ENCODE measurements around the gene DRAXIN.

The DRAXIN gene, protein sequence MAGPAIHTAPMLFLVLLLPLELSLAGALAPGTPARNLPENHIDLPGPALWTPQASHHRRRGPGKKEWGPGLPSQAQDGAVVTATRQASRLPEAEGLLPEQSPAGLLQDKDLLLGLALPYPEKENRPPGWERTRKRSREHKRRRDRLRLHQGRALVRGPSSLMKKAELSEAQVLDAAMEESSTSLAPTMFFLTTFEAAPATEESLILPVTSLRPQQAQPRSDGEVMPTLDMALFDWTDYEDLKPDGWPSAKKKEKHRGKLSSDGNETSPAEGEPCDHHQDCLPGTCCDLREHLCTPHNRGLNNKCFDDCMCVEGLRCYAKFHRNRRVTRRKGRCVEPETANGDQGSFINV

DNA sequence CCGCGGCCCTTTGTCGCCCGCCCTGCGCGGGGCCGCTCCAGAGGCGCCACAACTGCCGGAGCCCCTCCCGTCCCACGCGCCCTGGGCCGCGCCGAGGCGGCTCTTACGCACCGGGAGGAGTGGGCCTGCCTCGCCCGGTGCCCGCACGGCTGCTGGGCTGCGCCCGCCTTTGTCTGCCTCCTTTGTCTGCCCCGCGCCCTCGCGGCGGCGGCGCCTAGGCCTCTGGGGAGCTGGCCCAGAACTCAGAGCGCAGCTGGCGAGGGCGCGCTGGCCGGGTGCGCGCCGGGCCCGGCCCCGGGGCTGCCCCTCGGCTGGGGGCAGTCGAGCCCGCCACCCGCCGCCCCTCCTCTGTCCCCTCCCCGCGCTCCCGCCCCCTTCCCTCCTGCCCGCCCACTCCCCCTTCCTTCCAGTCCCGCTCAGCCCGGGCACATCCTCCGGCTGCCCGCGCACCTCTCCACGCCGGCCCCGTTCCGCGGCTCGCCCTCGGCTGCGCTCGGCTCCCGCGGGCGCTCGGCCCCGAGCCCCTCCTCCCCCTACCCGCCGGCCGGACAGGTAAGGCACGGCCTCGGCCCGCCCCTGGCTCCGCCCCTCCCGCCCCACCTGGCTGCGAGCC lies at the start of gene DRAXIN:
Gene DRAXIN, plus strand, starts transcription at position 409 of the 613 bp plus-strand sequence. CDS start 14,549 bp downstream, outside the sequence.
- no peak for DNase-seq

DNA sequence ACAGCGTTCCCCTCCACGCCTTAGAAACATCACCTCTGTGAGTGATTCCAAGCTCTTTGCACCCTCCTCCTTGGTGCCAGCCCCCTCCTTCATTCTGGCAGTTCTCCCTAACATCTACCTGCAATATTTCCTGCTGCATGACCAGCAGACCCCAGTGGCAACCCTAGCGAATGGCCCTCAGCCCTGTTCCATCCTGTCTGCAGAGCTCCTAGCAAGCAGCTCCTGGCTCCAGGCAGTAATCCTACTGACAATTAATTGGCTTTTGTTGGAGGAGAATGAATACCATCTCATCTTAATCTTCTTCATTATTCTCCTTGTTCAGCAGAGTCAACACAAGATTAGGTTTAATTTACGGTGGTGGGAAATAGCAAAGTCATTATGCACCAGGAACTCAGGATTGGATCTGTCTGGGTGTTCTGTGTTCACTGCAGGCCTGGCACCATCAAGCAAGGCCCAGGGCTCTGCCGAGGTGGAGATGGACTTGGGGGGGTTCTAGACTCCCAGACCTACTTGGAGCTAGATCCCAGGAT lies 49.7 kb upstream of the DRAXIN start:
- no peak for DNase-seq

DNA sequence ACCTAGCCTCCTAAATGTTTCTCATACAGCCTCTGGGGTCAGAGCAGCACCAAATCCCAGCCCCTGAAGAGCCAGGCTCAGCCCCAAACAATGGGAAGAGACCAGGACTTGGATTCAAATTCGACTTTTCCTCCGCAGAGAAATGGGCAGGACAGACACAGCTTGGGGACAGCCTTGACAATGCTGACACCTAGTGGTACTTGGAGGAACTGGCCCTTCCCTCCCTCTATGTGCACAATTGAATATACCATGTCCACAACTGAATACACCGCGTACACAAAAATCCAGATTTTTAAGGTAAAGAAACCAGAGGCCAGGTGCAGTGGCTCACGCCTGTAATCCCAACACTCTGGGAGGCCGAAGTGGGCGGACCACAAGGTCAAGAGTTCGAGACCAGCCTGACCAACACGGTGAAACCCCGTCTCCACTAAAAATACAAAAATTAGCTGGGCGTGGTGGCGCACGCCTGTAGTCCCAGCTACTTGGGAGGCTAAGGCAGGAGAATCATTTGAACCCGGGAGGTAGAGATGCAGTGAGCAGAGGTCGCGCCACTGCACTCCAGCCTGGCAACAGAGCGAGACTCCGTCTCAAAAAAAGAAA lies 49.0 kb upstream of the DRAXIN start:
- DNase-seq = peak; percentile 32 to 55

DNA sequence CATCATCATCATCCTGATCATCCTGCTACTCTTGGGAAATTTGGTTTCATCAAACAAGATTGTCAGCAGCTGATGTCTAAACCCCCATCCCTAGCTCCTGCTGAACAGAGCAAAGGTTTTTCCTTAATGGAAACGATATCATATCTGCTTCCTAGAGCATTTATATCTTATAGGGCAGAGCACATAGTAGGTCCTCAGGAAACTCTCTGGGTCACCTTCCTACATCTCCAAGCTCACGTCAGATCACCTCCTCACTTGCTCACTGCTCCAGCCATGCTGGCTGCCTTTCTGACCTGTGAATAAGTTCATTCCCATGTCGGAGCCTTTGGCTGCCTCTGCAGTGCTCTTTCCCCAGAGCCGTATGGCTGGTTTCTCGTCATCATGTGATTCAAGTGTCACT lies 47.7 kb upstream of the DRAXIN start:
- no peak for DNase-seq

DNA sequence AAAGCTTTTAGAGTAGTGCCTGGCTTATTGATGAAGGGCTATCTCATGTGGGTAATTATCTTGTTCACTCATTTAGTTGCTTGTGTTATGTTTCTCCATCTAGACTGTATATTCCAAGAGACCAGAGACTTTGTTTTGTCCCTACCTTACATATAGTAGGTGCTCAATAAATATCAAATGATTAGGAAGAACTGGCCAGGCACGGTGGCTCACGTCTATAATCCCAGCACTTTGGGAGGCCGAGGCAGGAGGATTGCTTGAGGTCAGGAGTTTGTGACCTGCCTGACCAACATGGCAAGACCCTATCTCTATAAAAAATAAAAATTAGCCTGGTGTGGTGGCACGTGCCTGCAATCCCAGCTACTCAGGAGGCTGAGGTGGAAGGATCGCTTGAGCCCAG lies 46.2 kb upstream of the DRAXIN start:
- DNase-seq = no peak

DNA sequence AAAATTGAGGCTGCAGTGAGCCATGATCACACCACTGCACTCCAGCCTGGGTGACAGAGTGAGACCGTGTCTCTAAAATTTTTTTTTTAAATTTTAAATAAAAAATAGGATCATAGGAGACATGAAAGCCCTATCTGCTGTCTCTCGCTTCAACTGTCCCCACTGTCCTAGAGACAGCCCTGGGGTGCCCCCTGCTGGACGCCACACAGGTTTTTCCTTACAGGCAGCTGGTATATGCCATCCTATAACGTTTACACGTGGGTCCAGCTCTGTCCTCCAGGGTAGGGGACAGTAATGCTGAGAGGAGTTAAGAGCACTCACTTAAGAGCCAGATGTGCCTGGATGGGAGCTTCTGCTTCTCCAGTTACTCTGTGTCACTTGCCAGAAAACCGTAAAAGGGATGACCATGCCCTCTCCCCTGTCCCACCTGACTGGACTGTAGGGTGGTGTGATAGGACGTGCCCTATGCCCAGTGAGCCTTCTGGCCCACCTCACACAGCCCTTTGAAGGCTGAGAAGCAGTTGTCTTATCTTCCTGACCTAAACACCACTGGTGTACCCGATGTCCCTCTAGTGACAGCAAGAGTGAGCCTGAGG lies 45.7 kb upstream of the DRAXIN start:
- DNase-seq = peak; percentile 74 to 78

DNA sequence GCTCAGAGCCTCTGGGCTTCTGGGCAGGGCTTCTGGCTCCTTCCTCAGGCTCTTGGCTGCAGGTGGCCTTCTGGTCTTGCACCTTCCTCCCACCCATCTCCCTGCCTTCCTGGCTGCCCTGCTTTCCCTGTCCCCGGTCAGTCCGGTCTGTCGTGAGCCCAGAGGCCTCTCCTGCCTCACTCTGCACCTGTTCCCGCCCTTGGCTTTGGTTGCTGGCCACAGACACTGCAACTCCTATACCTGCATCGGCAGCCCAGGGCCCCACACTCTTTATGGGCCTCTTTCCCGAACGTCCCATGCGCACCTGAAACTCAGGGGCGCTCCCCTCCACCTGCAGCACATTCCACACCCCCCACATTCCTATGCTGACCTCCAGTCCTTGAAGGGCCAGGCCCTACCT lies 45.2 kb upstream of the DRAXIN start:
- no peak for DNase-seq

DNA sequence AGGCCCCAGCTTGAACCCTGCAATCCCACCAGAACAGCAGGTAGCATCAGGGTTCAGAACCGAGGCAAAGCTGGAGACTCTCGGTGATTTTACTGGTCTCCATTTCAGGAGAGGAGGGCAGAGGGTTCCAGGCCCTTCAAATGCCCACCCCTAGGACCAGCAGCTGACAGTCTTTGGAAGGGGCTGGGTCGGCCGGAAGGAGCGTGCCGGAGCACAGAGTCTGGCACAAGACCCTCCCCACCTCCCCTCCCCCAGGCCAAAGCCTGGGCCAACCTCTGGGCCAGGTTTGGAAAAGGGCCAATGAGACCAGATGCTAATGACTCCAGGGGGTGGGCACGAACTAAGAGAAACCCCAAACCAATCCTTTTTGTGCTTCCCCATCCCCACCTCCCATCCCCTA lies 44.2 kb upstream of the DRAXIN start:
- no peak for DNase-seq

DNA sequence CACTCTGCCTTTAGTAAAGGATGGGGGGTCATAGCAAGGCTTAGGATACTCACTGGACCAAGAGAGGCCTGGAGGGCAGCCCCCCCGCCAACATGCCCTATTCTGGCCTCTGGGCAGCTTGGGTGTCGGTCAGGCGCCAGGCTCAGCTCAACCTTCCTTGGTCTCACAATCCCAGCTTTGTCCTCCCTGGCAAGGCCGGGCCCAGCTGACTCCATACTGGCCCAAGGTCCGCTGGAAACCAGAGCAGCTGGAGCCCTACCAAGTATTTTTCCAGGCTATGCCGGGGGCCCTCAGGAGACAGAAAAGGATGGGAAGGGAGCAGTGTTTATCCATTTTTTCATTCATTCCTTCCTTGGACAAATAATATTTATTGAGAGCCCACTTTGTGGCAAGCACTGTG lies 43.5 kb upstream of the DRAXIN start:
- peak; percentile 93 to 94 for DNase-seq

DNA sequence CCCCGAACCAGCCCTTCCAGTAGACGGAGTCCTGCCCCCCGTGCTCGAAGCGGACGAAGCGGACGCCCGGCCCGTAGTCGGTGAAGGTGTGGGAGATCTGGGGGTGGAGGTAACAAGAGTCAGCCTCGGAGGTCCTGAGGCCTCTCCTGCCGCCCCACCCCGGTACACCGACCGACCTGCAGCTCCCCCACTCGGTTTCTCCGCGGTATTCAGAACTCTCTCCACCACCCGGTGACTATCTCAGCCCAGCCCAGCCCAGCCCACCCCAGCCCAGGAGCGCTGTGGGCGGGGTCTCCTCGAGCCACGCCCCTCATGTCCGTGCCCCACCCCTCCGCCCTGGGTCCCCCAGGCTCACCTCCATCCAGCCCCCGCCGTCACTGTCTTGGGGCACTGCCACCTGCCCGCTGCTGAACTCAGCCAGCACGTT lies 42.8 kb upstream of the DRAXIN start:
- peak in 1 of 2 donors; percentile 31 for DNase-seq

DNA sequence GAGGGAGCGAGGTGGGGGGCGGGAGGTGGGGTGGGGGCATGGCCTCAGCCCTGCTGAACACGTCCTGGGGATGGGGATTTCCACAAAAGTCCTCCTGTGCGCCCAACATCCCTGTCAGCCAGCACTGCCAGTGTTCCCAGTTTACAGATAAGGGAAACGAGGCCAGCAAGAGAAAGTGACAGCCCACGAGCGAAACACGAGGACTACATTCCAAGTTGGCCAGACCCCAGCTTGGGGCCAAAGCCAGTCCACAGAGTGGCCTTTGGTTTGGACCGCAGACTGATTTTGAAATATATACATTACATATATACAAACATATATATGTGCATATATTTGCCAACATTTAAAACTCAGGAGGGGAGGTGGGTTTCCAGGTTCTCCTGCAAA lies 42.3 kb upstream of the DRAXIN start:
- no peak for DNase-seq

DNA sequence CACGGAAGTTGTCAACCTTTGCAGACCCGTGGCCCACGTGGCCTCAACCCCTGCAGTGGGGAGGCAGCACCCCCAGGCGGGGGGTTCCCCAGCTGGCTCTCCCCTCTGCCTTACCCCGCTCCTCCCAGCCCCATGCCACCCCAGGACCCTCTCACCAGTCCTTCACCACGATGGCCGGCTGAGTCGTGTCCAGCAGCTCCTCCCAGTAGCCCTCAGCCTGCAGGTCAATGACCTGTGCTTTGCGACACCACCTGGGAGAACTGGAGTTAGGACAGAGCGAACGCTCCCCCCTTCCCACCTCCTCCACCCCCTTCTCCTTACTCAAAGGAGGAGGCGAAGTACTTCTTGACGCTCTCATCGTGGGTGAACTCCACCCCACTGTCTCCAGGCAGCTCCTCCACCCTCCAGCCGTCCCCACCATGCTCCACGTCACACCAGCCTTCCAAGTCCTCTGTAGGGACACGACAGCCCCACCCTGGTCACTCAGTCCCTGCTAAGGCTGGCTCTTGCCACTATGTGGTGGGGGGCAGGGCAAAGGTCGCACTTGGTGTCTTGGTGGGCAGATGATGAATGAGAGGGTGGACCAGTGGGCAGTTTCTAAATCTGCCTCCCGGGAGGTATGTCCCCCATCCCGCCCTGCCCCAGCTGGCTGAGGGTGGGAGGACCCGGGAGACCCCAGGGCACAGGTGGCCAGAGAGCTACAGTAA lies 41.7 kb upstream of the DRAXIN start:
- DNase-seq = no peak

DNA sequence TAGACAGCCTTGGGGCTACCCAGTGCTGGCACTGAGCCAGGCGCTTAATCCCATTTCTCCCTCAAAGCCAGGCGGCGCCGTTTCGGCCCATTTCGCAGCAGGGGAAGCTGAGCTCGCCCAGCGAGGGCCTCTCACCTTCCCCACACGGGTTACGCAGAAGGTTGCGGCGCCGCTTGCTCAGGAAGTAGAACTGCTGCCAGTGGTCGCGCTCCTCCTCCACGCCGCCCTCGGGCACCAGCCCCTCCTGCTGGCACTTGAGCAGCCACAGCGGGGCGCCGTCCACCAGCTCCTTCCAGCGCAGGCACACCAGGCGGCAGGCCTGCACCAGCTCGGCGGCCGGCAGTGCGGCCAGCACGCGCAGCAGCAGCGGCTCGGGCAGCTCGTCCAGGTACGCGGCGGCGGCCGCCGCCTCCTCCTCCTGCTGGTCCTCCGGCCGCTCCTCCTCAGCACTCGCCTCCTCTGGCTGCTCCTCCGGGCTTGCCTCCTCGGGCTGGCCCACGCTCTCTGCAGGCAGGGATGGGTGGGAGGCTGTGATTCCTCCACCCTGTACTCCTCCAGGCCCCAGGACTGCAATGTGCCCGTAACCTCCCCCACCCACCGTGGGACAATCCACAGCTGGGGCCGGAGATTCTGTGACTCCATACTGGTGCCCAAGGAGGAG lies 41.0 kb upstream of the DRAXIN start:
- DNase-seq = peak; percentile 36 to 66

DNA sequence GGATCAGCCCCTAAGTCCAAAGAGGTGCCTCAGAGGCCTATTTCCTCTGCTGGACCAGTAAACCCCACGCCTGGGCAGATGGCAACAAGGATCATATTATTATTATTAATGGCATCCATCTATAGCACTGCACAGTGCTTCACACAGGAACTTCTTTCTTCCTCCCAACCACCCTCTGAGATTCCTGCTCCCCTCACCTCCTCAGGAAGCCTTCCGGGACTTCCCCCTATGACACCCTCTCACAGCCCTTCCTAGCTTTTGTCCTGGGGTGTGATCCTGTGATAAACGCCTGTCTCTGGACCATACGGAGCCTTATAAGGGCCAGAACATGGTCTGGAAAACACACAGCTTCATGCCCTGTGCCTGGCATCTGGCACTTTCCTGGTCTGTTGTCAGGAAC lies 40.5 kb upstream of the DRAXIN start:
- no peak for DNase-seq

DNA sequence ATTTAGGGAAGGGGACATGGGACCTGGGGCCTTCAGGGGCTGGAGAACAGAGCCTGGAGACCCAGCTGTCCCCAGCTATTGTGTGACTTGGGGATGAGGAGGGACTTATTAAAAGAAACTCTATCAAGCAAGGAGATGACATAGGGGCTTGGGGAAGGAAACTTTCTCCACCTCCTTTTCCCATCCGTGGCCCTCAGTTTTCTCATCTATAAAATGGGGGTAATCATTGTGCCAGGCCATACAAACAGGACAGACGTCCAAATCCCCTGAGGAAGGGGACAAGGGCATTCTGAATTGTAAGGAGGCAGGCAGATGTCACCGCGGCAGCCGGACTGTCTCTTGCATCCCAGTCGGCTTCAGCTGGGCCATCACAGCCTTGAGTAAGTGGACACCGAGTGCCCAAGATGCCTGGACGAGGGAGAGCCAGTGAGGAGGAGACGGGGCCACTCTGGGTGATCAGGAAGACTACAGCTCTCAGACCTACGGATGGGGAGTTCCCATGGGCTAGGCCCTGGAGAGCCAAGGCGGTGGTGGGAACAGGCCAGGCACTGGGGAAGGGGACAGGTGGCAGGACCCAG lies 39.2 kb upstream of the DRAXIN start:
- no peak for DNase-seq

DNA sequence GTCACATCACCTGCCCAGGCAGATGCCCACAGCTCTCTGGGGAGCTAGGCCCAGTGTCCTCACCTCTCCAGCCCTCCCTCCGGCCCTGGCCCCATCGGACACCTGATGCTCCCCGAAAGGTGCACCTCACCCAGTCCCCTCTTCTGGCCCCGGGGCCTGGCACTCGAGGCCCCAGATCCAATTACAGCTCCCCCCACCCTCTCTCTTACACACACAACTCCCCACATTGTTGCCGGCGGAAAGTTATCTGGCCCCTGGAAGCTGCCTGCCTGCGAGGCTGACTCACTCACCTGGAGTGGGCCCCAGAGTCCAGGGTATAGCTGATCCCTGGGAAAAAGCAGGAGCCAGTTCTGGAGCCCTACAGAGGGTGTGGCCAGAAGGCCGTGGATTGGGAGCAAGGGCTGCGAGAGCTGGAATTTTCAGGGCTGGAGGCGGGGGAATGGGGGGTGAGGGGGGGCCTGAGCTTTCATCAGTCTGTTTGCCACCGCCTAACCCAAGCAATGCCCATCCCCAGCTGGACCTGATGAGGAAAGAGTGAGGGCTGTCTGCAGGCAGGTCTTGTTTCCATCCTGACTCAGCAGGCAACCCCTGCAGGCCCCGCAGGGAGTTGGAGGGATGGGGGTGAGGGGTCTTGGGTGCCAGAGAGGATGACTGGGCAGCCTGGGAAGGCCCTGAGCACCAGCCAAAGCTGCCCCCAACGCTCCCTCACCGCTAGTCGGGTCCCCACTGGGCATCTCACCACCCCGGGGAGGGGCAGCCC lies 38.2 kb upstream of the DRAXIN start:
- no peak for DNase-seq

DNA sequence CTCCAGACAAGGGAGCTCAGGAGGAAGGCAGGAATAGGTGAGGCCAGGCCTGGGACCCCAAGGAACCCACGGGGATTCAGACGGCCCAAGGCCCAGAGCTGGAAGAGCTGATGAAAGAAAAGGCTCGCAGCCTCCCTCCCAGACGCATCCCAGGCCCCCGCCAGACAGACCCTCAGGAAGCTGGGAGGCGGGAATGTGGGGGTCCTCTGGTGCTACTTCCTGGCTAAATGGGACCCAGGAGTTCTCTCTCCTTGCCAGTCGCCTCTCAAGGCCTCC lies 37.7 kb upstream of the DRAXIN start:
- DNase-seq = no peak

DNA sequence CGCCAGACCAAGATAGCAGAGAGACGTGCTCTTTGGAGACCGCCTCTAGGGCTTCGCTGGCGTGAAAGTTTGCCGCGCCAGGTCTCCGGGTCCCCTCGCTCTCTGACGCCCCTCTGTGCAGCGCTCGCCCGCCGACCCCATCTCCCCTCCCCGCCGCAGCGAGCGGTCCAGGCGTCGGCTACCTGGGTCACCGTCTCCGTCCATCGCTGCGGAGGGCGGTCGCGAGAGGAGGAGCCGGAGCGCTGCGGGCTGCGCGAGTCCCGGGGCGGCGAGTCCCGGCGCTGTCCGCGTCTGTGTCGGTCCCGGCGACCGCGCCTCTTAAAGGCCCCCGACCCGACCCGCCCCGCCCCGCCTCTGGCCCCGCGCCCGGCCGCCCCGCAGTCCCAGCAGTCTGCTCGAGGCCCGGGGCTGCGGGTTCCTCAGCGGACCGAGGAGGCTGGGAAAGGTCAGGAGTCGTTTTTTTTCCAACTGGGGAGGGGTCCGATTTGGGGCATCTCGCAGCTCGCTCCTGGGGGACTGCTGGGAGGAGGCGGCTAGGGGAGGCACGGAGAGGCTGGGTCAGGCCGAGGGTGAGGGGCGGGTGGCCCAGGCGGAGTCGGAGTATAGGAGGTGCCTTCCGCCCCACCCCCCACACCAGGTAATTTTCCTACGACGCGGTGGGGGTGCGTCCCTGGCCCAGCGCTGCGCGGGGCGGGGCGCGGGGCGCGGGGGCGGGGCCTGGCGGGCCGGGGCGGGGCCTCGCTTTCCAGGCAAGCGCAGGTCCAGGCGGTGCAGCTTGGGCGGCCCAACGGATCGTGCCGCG lies 37.2 kb upstream of the DRAXIN start, which contains the start of the genes FBXO2 and FBXO44:
Gene FBXO2, minus strand, starts transcription at position 293 of the 802 bp plus-strand sequence. Its CDS starts 89 bp downstream, at position 204.
Gene FBXO44, plus strand, starts transcription at position 741 of the 802 bp plus-strand sequence. CDS start 959 bp downstream, outside the sequence.
- DNase-seq = peak; percentile 20 to 51

DNA sequence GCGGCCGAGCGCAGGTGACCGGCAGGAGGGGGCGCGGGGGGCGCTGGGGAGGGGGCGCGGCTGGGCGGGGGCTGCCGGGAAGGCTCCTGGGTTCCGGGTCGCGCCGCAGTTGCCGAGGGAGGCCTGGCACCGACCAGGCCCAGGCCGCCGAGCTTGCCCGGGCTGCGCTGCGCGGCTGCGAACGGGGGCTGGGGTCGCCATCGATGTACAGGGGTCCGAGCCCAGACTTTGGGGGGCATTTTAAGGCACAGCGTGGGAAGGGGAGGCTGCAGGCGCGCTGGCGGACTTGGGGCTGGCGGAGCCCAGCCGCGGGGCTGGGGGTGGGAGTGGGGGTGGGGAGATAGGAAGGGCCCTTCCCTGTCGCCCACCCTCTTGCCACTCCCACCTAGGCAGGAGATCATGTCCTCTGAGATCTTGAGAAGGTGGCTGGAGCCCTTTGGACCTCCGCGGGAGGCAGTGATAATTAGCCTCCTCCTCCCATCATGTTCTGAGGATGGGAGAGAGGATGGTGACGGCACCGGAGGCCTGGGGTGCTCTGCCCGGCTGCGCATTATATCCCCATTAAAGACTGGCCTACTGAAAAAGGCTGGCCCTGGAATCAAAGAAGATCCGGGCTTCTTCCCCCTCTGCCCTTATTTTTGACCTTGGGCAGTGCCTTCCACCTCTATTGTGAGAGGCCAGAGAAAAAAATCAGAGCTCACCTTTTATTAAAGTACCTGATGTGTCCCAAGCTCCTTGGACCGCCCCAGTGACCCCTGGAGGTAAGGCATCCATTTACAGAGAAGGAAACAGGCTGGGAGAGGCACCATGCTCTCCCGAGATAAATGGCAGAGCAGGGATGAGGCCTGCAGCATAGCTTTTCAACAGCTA lies 36.3 kb upstream of the DRAXIN start:
- DNase-seq = no peak

Measured in hippocampal formation (tissue), 2 donors.